C4-2B (cell line): Measurements from ENCODE around the gene SLC9A4.

Experiments used
- CTCF ChIP-seq: fragments of 450-650 bp; conservative IDR thresholded peaks from 2 replicates; pipeline ENCODE4 v1.5.1; 2017; ENCODE audit warnings: mild to moderate bottlenecking
- ZFX ChIP-seq: fragments of 450-650 bp; IDR thresholded peaks from 2 replicates; pipeline ENCODE4 v1.6.1; 2017

- no peak for TF ChIP-seq CTCF
- no peak for TF ChIP-seq ZFX
Observed at GRCh38 chr2:102423368-102423767, 49.7 kb upstream of the SLC9A4 start.
